ENCODE measurements around the gene UTP25. TPM values are rescaled to one million over a fixed set of nuclear protein-coding genes. Genes with fewer than 3 reads are reported as not detected.
"Not testable (repeated sequence)": the region's sequence is repeated elsewhere in the genome, so short reads cannot be mapped to it uniquely, and the experiment has no call there.

The UTP25 gene
- polyA plus RNA-seq, 1 donor from 2014 or later = 6.1 TPM

- Histone ChIP-seq H3K27ac (ENCODE audit: low read length) (no peak overlapping the region), H3K36me3 (ENCODE audit: insufficient read depth, low read length) (no peaks in the 10 kb centered on the region), H4K20me1 (ENCODE audit: insufficient read depth) (no peaks in the 10 kb centered on the region), H3K9me3 (ENCODE audit: low read length) (no peaks in the 10 kb centered on the region), H3K9ac (ENCODE audit: low read length) (no peak overlapping the region), H3K27me3 (ENCODE audit: insufficient read depth, low read depth, low read length) (peaks cover 15% of the 10 kb centered on the region), H3K4me3 (ENCODE audit: low read length) (no peak overlapping the region), H3K4me2 (ENCODE audit: low read length) (no peak overlapping the region), H2AFZ (ENCODE audit: low read depth, low read length) (no peak overlapping the region), H3K9me2 (ENCODE audit: insufficient read depth, low read length) (no peaks in the 10 kb centered on the region), H3K79me2 (replicated peaks; ENCODE audit: insufficient read depth, low read length) (no peaks in the 10 kb centered on the region), H3F3A (ENCODE audit: insufficient read depth, low read length, poor library complexity, severe bottlenecking) (no peaks in the 10 kb centered on the region)
- TF ChIP-seq SMC3 (conservative IDR thresholded peaks at IDR 0.05; ENCODE audit: poor library complexity) = no peak
- TF ChIP-seq CTCF (IDR thresholded peaks at IDR 0.05; ENCODE audit: poor library complexity, severe bottlenecking) = no peak
- no peak for TF ChIP-seq REST (IDR thresholded peaks at IDR 0.05; ENCODE audit: borderline replicate concordance)
- TF ChIP-seq RAD21 (conservative IDR thresholded peaks at IDR 0.05) = no peak
- TF ChIP-seq EP300 (conservative IDR thresholded peaks at IDR 0.05; ENCODE audit: poor library complexity, severe bottlenecking) = no peak
- TF ChIP-seq POLR2AphosphoS5 (IDR thresholded peaks at IDR 0.05) = no peak
- no peak for TF ChIP-seq MXI1 (conservative IDR thresholded peaks at IDR 0.05; ENCODE audit: poor library complexity, severe bottlenecking)
- no peak for TF ChIP-seq EZH2 (IDR thresholded peaks at IDR 0.05; ENCODE audit: borderline replicate concordance, insufficient read depth, low read length, poor library complexity, severe bottlenecking)
- TF ChIP-seq TAF1 (IDR thresholded peaks at IDR 0.05; ENCODE audit: low read depth) = no peak
Observed at GRCh38 chr1:209790286-209791193, 37.2 kb upstream of the UTP25 start.

- H3K79me2 ChIP-seq (replicated peaks; ENCODE audit: insufficient read depth, low read length) = no peaks in the 10 kb centered on the region
- H3K36me3 ChIP-seq (ENCODE audit: insufficient read depth, low read length) = no peaks in the 10 kb centered on the region
- H3K4me2 ChIP-seq (ENCODE audit: low read length) = no peak overlapping the region
- H3F3A ChIP-seq (ENCODE audit: insufficient read depth, low read length, poor library complexity, severe bottlenecking) = no peaks in the 10 kb centered on the region
- no peaks in the 10 kb centered on the region for H4K20me1 ChIP-seq (ENCODE audit: insufficient read depth)
- no peak for TF ChIP-seq REST (IDR thresholded peaks at IDR 0.05; ENCODE audit: borderline replicate concordance)
- no peak for TF ChIP-seq RAD21 (conservative IDR thresholded peaks at IDR 0.05)
- H3K9me3 ChIP-seq (ENCODE audit: low read length) = no peaks in the 10 kb centered on the region
- peaks cover 15% of the 10 kb centered on the region for H3K27me3 ChIP-seq (ENCODE audit: insufficient read depth, low read depth, low read length)
- no peaks in the 10 kb centered on the region for H3K9me2 ChIP-seq (ENCODE audit: insufficient read depth, low read length)
- no peak overlapping the region for H3K9ac ChIP-seq (ENCODE audit: low read length)
- H3K27ac ChIP-seq (ENCODE audit: low read length) = no peak overlapping the region
- H3K4me3 ChIP-seq (ENCODE audit: low read length) = no peak overlapping the region
- no peak overlapping the region for H2AFZ ChIP-seq (ENCODE audit: low read depth, low read length)
Observed at GRCh38 chr1:209791920-209792319, 35.9 kb upstream of the UTP25 start.

- not testable (repeated sequence) for H3K79me2 ChIP-seq (replicated peaks; ENCODE audit: insufficient read depth, low read length); H2AFZ ChIP-seq (ENCODE audit: low read depth, low read length); H3K4me3 ChIP-seq (ENCODE audit: low read length); H3K9ac ChIP-seq (ENCODE audit: low read length); H3F3A ChIP-seq (ENCODE audit: insufficient read depth, low read length, poor library complexity, severe bottlenecking); H3K9me3 ChIP-seq (ENCODE audit: low read length); H3K4me2 ChIP-seq (ENCODE audit: low read length); H3K27ac ChIP-seq (ENCODE audit: low read length); H3K9me2 ChIP-seq (ENCODE audit: insufficient read depth, low read length); H4K20me1 ChIP-seq (ENCODE audit: insufficient read depth); H3K36me3 ChIP-seq (ENCODE audit: insufficient read depth, low read length)
- H3K27me3 ChIP-seq (ENCODE audit: insufficient read depth, low read depth, low read length) = peaks cover 15% of the 10 kb centered on the region
Observed at GRCh38 chr1:209793711-209794110, 34.1 kb upstream of the UTP25 start.
